ENCODE data around the gene C10orf71.

Gene C10orf71

GRCh38 chr10:49298983-49299815 is at the start of gene C10orf71:
TSS of gene C10orf71 (plus strand) at chr10:49299170. CDS start at chr10:49322546, 23,376 bp downstream.
- Histone ChIP-seq H3K9me3 (replicated peaks; ENCODE audit: insufficient read depth, low read length) (no peaks in the 10 kb centered on the region), H3F3A (ENCODE audit: insufficient read depth, low read length) (no peaks in the 10 kb centered on the region; the same call in 1 of the 2 replicates), H3K36me3 (replicated peaks; ENCODE audit: insufficient read depth, low read length) (no peaks in the 10 kb centered on the region), H3K27me3 (replicated peaks; ENCODE audit: insufficient read depth, low read length) (no peaks in the 10 kb centered on the region), H3K9me2 (replicated peaks; ENCODE audit: insufficient read depth, low read length) (no peaks in the 10 kb centered on the region), H3K27ac (ENCODE audit: low read length) (no peak within 1 kb of the TSS), H3K4me3 (ENCODE audit: low read length) (no peak within 1 kb of the TSS), H4K20me1 (ENCODE audit: insufficient read depth, low read length) (no peaks in the 10 kb centered on the region), H3K79me2 (ENCODE audit: low read length) (no peaks in the 10 kb centered on the region), H3K4me2 (ENCODE audit: low read depth, low read length) (peak within 1 kb of the TSS; percentile 9; the same call in 1 of the 2 replicates), H2AFZ (ENCODE audit: low read length) (no peak within 1 kb of the TSS), H3K9ac (ENCODE audit: low read length) (no peak within 1 kb of the TSS), H3K4me1 (ENCODE audit: low read length) (peaks cover 8% of the 10 kb centered on the region)
- DNase-seq = no peak
- no peak for TF ChIP-seq CTCF (IDR thresholded peaks at IDR 0.05; ENCODE audit: low read length)
- no peak for TF ChIP-seq EZH2 (optimal IDR thresholded peaks at IDR 0.05; ENCODE audit: low read depth, low read length)
- TF ChIP-seq EZH2phosphoT487 (IDR thresholded peaks at IDR 0.05; ENCODE audit: low read length) = no peak

- TF ChIP-seq CTCF (IDR thresholded peaks at IDR 0.05; ENCODE audit: low read length) = no peak
- TF ChIP-seq EZH2phosphoT487 (IDR thresholded peaks at IDR 0.05; ENCODE audit: low read length) = no peak
- TF ChIP-seq EZH2 (optimal IDR thresholded peaks at IDR 0.05; ENCODE audit: low read depth, low read length) = no peak
- Histone ChIP-seq H3K9ac (ENCODE audit: low read length) (no peak overlapping the region), H3K4me3 (ENCODE audit: low read length) (no peak overlapping the region)
These were observed 46.5 kb upstream of the C10orf71 start for GRCh38 chr10:49252313-49253034.

GRCh38 chr10:49253340-49253906 is 45.5 kb upstream of the C10orf71 start:
- Histone ChIP-seq H3K27ac (ENCODE audit: low read length) (no peak overlapping the region), H3K9ac (ENCODE audit: low read length) (no peak overlapping the region), H3K4me1 (ENCODE audit: low read length) (no peaks in the 10 kb centered on the region), H3K9me3 (replicated peaks; ENCODE audit: insufficient read depth, low read length) (no peaks in the 10 kb centered on the region), H3K36me3 (replicated peaks; ENCODE audit: insufficient read depth, low read length) (no peaks in the 10 kb centered on the region), H3K79me2 (ENCODE audit: low read length) (no peaks in the 10 kb centered on the region), H4K20me1 (ENCODE audit: insufficient read depth, low read length) (no peaks in the 10 kb centered on the region), H3K9me2 (replicated peaks; ENCODE audit: insufficient read depth, low read length) (no peaks in the 10 kb centered on the region), H3K4me3 (ENCODE audit: low read length) (no peak overlapping the region), H3K27me3 (replicated peaks; ENCODE audit: insufficient read depth, low read length) (no peaks in the 10 kb centered on the region), H3K4me2 (ENCODE audit: low read depth, low read length) (no peak overlapping the region), H2AFZ (ENCODE audit: low read length) (no peak overlapping the region), H3F3A (ENCODE audit: insufficient read depth, low read length) (no peaks in the 10 kb centered on the region)
- TF ChIP-seq CTCF (IDR thresholded peaks at IDR 0.05; ENCODE audit: low read length) (no peak), EZH2 (optimal IDR thresholded peaks at IDR 0.05; ENCODE audit: low read depth, low read length) (no peak), EZH2phosphoT487 (IDR thresholded peaks at IDR 0.05; ENCODE audit: low read length) (no peak)
- no peak for DNase-seq

More at GRCh38 chr10:49252313-49253034, 46.5 kb upstream of the C10orf71 start:
- no peaks in the 10 kb centered on the region for H3K9me2 ChIP-seq (replicated peaks; ENCODE audit: insufficient read depth, low read length)
- H3K79me2 ChIP-seq (ENCODE audit: low read length) = no peaks in the 10 kb centered on the region
- H3F3A ChIP-seq (ENCODE audit: insufficient read depth, low read length) = no peaks in the 10 kb centered on the region
- H3K27ac ChIP-seq (ENCODE audit: low read length) = no peak overlapping the region
- H3K9me3 ChIP-seq (replicated peaks; ENCODE audit: insufficient read depth, low read length) = no peaks in the 10 kb centered on the region
- H3K4me1 ChIP-seq (ENCODE audit: low read length) = no peaks in the 10 kb centered on the region
- H3K4me2 ChIP-seq (ENCODE audit: low read depth, low read length) = no peak overlapping the region
- no peak overlapping the region for H2AFZ ChIP-seq (ENCODE audit: low read length)
- H3K36me3 ChIP-seq (replicated peaks; ENCODE audit: insufficient read depth, low read length) = no peaks in the 10 kb centered on the region
- DNase-seq = no peak
- H4K20me1 ChIP-seq (ENCODE audit: insufficient read depth, low read length) = no peaks in the 10 kb centered on the region
- no peaks in the 10 kb centered on the region for H3K27me3 ChIP-seq (replicated peaks; ENCODE audit: insufficient read depth, low read length)
